GM18858 (cell line): ENCODE data around the gene TUBB1.

Experiments used
- ATAC-seq: cut with Tn5 transposase; IDR thresholded peaks from one replicate; pipeline ENCODE4 v1.9.1; 2021; ENCODE audit not compliant: unreplicated experiment

TUBB1 gene

GRCh38 chr20:58989196-58989595 is 30.0 kb upstream of the TUBB1 start:
- no peak for ATAC-seq

GRCh38 chr20:58990651-58991445 is 28.4 kb upstream of the TUBB1 start:
- no peak for ATAC-seq

DNA sequence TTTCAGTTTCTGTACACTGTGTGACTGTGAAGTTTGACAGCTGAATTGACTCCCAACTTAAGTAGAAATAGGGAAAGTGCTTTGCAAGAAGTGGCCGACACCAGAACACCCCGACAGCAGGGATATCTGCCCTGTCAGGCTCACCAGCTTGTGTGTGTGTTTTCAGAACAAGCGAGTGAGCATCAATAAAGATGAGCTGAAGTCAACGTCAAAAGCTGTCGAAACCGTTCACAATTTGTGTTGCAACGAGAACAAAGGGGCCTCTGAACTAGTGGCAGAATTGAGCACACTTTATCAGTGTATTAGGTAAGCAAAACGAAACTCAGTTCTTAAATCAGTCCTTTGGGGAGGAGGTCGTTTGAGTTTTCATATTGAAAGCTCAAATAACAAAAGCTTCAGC is 27.5 kb upstream of the TUBB1 start:
- ATAC-seq: no peak

- no peak for ATAC-seq
Observed at GRCh38 chr20:58992911-58993310, 26.3 kb upstream of the TUBB1 start.

- ATAC-seq: no peak
Observed at GRCh38 chr20:58993332-58994248, 25.6 kb upstream of the TUBB1 start.

- no peak for ATAC-seq
Observed at GRCh38 chr20:58994390-58995159, 24.7 kb upstream of the TUBB1 start.

GRCh38 chr20:58995461-58996225 is 23.6 kb upstream of the TUBB1 start:
- no peak for ATAC-seq

DNA sequence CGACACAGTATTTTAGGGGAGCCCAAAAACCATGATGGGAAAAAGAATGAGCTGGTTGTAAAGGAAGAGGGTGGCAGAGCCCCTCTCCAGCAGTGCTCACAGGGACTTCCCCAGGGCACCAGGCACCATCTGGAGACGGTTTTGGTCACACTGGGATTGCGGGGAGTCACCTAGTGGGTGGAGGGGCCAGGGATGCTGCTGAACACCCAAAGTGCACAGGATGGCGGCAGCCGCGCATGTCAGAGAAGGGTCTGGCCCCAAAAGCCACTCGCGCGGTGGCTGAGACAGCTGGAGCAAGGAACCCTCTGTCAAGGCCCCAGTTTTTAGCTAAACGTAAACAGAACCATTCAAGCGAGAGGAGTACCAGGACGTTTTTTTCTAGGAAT is 23.0 kb upstream of the TUBB1 start:
- no peak for ATAC-seq

DNA sequence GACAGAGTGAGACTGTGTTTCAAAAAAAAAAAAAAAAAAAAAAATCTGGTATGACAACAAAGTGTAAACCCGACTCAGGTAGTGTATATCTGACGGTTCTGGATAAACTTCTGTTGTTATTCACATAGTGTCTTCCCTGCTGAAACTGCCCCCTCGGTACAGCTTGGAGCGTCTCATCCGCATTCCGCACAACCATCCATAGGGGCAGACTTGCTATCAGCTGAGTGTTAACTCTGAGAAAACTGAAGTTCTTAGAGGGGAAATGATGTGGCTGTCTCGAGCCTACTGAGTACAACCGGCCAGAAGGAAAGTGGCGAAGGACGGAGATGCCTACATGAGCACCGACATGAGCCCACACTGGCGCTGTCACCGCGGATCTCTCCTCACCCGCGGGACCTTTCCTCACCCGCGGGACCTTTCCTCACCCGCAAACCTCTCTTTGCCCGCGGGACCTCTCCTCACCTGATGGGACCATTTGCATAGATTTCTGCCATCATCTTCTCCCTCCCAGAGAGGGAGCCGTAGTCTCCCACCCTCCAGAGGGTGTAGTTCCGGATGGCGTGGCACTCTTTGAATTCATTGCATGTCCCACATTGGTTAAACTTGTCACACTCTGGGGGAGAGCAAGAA is 22.0 kb upstream of the TUBB1 start:
- no peak for ATAC-seq

- no peak for ATAC-seq
Observed at GRCh38 chr20:58998656-58999055, 20.6 kb upstream of the TUBB1 start.

DNA sequence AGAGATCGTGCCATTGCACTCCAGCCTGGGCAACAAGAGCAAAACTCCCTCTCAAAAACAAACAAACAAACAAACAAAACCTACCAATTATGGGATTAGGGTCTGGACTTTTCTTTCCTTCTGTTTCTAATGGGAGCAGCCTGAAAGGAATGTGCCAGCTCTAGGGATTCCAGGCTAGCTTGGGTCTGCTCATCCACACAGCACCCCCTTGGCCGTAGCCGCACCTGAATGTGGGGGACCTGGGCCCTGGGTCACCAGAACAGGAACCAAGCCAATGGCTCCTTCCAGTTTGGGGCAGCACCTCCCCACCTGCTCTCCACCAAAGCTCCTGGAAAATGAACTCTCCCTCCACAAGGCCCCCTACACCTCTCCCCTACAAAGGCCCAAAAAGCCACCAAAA is 18.9 kb upstream of the TUBB1 start:
- no peak for ATAC-seq

DNA sequence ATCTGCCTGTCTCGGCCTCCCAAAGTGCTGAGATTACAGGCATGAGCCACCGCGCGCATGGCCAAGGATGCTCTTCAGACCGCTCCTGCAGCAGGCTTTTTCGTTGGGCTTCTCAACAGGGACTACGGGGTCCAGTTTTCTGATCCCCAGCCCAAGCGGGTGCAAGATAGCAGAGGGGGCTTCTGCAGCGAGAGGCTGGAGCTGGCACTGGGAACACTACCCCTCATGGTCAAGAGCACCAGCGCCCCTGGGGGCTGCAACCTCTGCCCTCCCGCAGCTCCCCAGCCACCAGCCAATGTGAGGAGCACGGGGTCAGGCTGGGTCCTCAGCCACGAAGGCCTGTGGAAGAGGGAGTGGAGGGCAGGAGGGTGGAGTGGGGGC is 18.2 kb upstream of the TUBB1 start:
- ATAC-seq: no peak

GRCh38 chr20:59001449-59002171 is 17.6 kb upstream of the TUBB1 start:
- no peak for ATAC-seq

DNA sequence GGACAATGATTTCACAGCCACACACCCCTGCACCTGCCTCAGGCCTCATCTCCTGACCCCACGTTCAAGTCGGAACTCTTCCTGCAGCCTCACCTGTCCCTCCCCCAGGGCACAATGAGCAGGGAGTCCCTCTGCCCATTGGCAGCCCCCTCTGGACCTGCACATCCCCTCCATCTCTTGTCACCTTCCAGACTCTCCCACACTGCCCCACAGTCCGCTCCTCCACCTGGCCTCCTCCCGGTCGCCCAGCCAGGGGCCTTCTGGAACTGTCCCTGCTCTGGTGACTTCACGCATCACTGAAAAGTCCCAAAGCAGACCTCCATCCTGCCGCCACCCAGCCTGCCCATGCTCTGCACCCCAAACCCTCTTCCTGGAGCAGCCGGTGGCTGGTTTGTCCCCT is 16.8 kb upstream of the TUBB1 start:
- no peak for ATAC-seq

DNA sequence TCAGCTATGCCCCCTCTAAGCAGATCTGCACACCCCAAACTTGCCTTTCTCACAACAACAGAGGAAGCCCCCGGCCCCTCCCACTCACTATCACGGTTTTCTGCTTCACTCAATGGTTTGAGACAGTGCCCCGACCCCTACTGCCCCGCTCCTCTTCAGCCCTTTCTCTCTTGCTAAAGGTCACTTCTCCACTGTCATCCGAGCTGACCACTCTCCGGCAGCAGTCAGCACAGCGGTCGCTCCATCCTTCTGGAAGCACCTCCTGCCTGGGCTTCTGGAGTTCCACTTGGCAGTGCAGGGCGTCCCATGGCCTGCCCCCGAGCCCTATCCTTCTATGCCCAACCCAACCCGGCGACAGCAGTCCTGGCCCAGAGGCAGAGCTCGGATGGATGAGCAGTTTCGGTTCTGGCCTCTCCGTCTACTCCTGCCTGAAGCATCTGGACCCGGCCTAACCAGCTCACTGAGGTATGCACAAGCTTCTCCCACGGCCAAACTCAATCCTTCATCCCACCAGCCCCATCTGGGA is 16.3 kb upstream of the TUBB1 start:
- no peak for ATAC-seq

GRCh38 chr20:59003836-59004492 is 15.3 kb upstream of the TUBB1 start:
- ATAC-seq: no peak

GRCh38 chr20:59004493-59004762 is 14.8 kb upstream of the TUBB1 start:
- ATAC-seq: no peak

- ATAC-seq: peak; percentile 39
Observed at GRCh38 chr20:59004763-59005522, 14.3 kb upstream of the TUBB1 start.
